ENCODE measurements around the gene MYH11.

- TF ChIP-seq POLR2AphosphoS5 (IDR thresholded peaks at IDR 0.05) (no peak), CTCF (IDR thresholded peaks at IDR 0.05) (no peak)
These were observed 198.3 kb downstream of the MYH11 start for GRCh38 chr16:15658556-15658955.

Measured in breast epithelium (tissue), 3 donors.